Amniotic stem cell (primary cell): ENCODE results near the gene IGFL1.
A peak's percentile ranks its signal among the peaks of the same experiment; 100 is the strongest.
"Not testable (repeated sequence)": the region's sequence is repeated elsewhere in the genome, so short reads cannot be mapped to it uniquely, and the experiment has no call there.

Experiments used
- DNase-seq: peaks from one replicate; lab custom pipeline; 2025; lab: John Stamatoyannopoulos, UW

IGFL1 gene

GRCh38 chr19:46202426-46202825 lies 27.1 kb upstream of the IGFL1 start:
- no peak for DNase-seq

GRCh38 chr19:46202872-46203860 lies 26.4 kb upstream of the IGFL1 start:
- DNase-seq, result no peak

GRCh38 chr19:46204008-46204407 lies 25.5 kb upstream of the IGFL1 start:
- no peak for DNase-seq

- DNase-seq, result no peak
Measured at GRCh38 chr19:46205183-46205984, 24.2 kb upstream of the IGFL1 start.

GRCh38 chr19:46206176-46206575 lies 23.4 kb upstream of the IGFL1 start:
- DNase-seq, result no peak

- DNase-seq, result no peak
Measured at GRCh38 chr19:46206682-46207081, 22.9 kb upstream of the IGFL1 start.

- DNase-seq, result not testable (repeated sequence)
Measured at GRCh38 chr19:46207858-46208257, 21.7 kb upstream of the IGFL1 start.

GRCh38 chr19:46209051-46209450 lies 20.5 kb upstream of the IGFL1 start:
- no peak for DNase-seq

GRCh38 chr19:46209472-46209871 lies 20.1 kb upstream of the IGFL1 start:
- no peak for DNase-seq

GRCh38 chr19:46210669-46211068 lies 18.9 kb upstream of the IGFL1 start:
- no peak for DNase-seq

- no peak for DNase-seq
Measured at GRCh38 chr19:46211201-46211881, 18.2 kb upstream of the IGFL1 start.

GRCh38 chr19:46212592-46212991 lies 16.9 kb upstream of the IGFL1 start:
- not testable (repeated sequence) for DNase-seq

- no peak for DNase-seq
Measured at GRCh38 chr19:46213156-46213555, 16.4 kb upstream of the IGFL1 start.

- no peak for DNase-seq
Measured at GRCh38 chr19:46213806-46214205, 15.7 kb upstream of the IGFL1 start.

GRCh38 chr19:46216612-46217011 lies 12.9 kb upstream of the IGFL1 start:
- no peak for DNase-seq

GRCh38 chr19:46217476-46217875 lies 12.1 kb upstream of the IGFL1 start:
- DNase-seq, result no peak

GRCh38 chr19:46218160-46218559 lies 11.4 kb upstream of the IGFL1 start:
- no peak for DNase-seq

- DNase-seq, result no peak
Measured at GRCh38 chr19:46220038-46220615, 9.4 kb upstream of the IGFL1 start.

- no peak for DNase-seq
Measured at GRCh38 chr19:46221152-46221551, 8.4 kb upstream of the IGFL1 start.

- DNase-seq, result peak; percentile 9
Measured at GRCh38 chr19:46221981-46222610, 7.4 kb upstream of the IGFL1 start.

GRCh38 chr19:46223787-46224186 lies 5.8 kb upstream of the IGFL1 start:
- not testable (repeated sequence) for DNase-seq
